MM.1S (cell line): ENCODE measurements around the gene TUT7.

Experiments used
- EZH2 ChIP-seq: fragments of 300-600 bp; sonication (generic); optimal IDR thresholded peaks from 2 replicates; pipeline ENCODE3; 2017; ENCODE audit warnings: low read depth, mild to moderate bottlenecking, antibody characterized with exemption, low read length, mixed read lengths
- EZH2phosphoT487 ChIP-seq: fragments of 300-600 bp; sonication (generic); IDR thresholded peaks from 2 replicates; pipeline ENCODE4 v1.6.1; 2018; ENCODE audit warnings: antibody characterized with exemption, low read length
- TF ChIP-seq, protein P1 (sequence below): fragments of 300-600 bp; sonication (generic); IDR thresholded peaks from 2 replicates; pipeline ENCODE4 v1.5.1; 2016; ENCODE audit warnings: antibody characterized with exemption, low read length, mixed read lengths

DNA sequence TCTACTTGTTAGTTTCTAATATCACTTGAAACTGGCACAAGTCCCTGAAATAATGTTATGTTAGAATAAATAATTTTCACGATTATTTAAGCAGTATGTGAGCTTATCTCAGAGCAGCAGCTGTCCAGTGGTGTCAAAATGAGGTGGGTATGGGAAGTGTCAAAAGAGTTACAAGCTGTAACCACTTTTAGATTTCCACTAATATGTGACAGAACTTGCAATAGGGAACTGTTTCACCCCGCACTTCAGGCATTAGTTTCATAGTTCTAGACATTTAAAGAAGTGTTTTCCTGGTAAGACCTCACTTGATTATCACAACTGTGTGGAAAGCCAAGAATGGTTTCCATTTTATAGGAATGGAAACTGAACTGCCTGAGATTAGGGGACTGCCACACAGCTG is 68.9 kb downstream of the TUT7 start:
- TF ChIP-seq, protein P1, sequence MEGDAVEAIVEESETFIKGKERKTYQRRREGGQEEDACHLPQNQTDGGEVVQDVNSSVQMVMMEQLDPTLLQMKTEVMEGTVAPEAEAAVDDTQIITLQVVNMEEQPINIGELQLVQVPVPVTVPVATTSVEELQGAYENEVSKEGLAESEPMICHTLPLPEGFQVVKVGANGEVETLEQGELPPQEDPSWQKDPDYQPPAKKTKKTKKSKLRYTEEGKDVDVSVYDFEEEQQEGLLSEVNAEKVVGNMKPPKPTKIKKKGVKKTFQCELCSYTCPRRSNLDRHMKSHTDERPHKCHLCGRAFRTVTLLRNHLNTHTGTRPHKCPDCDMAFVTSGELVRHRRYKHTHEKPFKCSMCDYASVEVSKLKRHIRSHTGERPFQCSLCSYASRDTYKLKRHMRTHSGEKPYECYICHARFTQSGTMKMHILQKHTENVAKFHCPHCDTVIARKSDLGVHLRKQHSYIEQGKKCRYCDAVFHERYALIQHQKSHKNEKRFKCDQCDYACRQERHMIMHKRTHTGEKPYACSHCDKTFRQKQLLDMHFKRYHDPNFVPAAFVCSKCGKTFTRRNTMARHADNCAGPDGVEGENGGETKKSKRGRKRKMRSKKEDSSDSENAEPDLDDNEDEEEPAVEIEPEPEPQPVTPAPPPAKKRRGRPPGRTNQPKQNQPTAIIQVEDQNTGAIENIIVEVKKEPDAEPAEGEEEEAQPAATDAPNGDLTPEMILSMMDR = no peak
- no peak for TF ChIP-seq EZH2
- no peak for TF ChIP-seq EZH2phosphoT487
